Fibroblast of skin of right quadriceps (primary cell): Measurements from ENCODE around the gene ASIC3.
A peak's percentile ranks its signal among the peaks of the same experiment; 100 is the strongest.
"Not testable (repeated sequence)": the region's sequence is repeated elsewhere in the genome, so short reads cannot be mapped to it uniquely, and the experiment has no call there.

ENCODE experiments used
- DNase-seq: peaks from one replicate; pipeline ENCODE4 v3.0.0-alpha.2; 2013

Gene ASIC3

DNA sequence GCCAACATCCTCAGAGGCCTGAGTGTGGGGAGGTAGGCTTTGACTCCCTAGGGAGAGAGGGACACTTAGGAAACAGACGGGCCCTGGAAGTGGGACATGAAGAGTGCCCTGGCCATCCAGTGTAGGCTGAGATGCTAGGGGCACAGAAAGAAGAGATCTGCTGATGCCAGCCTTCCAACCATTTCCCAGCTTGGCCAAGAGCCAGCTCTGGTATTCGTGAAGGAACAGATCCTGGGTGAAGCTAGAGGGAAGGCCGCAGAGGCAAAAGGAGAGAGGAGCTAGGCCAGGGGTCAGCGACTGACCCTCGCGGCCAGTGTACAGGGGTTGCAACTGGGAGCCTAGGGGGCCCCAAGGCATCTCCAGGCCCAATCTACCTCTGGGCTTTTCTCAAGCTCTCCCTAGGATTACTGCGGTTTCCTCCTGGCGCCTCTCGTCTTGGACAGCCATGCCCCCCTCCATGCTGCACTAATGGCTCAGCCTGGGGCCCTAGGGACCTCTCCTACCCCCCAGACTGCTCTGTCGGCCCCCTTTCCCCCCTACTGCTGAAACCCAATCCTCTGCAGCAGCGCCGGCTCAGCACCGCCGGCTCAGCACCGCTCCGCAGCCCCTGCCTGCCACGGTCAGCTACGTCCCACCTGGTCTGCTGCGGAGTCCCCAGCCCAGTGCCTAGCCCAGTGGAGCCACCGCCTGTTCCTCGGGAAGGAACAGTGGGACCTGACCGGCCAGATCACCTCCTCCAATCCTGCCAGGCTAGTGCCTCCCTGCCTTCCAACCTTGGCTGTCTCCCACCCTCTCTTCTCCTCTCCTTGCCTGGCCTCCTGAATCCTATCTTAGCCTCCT is at the start of gene ASIC3:
TSS of gene ASIC3 (plus strand) at position 556 of the 840 bp plus-strand sequence. CDS start 355 bp downstream, outside the sequence.
- no peak for DNase-seq

DNA sequence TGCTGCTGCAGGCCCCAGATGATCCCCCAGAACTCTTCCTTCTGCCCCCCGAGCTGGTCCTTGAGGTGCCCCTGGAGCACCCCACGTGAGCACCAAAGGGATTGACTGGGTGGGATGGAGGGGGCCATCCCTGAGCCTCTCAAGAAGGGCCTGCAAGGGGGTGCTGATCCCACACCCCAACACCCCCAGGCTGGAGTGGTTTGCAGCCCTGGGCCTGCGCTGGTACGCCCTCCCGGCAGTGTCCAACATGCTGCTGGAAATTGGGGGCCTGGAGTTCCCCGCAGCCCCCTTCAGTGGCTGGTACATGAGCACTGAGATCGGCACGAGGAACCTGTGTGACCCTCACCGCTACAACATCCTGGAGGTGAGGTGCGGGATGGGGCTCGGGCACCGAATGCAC is 49.3 kb upstream of the ASIC3 start:
- no peak for DNase-seq

DNA sequence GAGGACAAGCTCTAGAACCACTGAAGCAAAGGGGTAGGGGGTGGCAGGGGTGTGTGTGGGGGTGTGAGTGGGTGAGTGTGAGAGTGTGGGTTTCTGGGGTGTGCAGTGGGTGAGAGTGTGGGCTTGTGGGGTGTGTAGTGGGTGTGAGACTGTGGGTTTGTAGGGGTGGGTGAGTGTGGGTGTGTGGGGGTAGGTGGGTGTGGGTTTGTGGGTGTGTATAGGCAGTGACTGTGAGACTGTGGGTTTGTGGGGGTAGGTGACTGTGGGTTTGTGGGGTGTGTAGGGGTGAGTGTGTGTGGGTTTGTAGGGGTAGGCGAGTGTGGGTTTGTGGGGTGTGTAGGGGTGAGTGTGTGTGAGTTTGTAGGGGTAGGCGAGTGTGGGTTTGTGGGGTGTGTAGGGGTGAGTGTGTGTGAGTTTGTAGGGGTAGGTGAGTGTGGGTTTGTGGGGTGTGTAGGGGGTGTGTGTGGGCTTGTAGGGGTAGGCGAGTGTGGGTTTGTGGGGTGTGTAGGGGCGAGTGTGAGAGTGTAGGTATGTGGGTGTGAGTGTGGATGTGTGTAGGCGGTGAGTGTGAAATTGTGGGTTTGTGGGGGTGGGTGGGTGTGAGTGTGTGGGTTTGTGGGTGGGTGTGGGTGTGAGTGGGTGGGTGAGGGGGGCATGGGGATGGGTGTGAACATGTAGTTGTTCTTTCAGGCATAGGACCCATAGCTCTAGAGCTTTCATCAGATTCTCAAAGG is 48.7 kb upstream of the ASIC3 start:
- DNase-seq, result no peak

DNA sequence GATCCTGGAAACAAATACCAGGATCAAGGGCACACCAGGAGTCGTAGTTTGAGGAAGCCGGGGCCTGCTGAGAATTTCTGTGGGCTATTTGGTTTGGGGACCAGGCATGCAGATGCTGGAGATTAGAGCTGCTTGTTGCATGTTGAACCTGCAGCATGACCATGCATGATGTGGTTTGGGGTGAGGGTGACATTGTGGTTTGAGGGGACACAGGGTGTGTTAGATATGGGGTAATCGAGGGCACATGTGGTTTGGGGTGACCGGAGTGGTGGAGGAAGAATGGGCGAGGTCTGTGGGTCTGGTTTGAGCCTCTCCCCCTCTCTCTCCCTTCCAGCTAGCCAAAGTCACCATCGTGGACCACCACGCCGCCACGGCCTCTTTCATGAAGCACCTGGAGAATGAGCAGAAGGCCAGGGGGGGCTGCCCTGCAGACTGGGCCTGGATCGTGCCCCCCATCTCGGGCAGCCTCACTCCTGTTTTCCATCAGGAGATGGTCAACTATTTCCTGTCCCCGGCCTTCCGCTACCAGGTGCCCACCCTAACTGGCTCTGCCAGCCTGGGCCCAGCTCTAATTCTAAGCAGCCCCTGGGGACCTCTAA is 47.3 kb upstream of the ASIC3 start:
- DNase-seq, result no peak

DNA sequence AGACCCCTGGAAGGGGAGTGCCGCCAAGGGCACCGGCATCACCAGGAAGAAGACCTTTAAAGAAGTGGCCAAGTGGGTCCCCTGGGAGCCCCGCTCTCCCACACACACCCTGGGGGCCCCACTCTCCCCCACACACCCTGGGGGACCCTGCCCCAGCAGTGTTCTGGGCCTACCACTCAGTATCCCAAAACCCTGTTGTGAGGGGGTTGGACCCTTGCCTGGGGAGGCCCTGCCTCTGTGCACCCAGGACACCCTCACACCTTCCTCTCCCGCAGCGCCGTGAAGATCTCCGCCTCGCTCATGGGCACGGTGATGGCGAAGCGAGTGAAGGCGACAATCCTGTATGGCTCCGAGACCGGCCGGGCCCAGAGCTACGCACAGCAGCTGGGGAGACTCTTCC is 46.8 kb upstream of the ASIC3 start:
- no peak for DNase-seq

DNA sequence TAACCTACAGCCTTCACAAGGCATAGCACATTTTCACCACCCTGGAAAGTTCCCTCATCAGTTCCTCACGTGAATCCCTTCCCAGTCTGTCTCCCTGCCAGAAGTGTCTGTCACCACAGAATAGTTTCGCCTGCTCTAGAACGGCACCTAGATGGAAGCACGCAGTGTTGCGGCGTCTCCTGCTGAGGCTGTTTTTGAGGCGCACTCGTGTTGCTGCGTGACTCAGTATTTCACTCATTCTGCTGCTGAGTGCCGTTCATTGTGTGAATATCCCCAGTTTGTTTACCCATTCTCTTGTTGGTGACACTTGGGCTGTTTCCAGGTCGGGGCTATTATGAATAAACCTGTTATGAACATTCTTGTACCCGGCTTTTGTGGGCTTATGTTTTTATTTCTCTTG is 44.8 kb upstream of the ASIC3 start:
- DNase-seq, result no peak

DNA sequence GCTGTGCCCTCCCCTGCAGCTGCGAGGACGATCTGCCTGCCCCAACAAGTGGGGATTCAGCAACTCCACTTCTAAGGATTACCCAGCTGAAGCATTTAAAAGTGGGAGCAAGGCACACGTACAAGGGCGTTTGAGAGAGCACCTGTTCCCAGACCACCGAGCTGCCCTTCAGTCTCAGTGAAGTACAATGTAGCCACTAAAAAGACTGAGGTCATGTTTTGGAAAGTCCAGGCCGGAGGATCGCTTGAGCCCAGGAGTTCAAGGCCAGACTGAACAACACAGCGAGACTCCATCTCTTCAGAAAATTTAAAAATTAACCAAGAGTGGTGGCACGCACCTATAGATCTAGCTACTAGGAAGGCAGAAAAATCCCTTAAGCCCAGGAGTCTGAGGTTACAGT is 42.8 kb upstream of the ASIC3 start:
- DNase-seq, result no peak

DNA sequence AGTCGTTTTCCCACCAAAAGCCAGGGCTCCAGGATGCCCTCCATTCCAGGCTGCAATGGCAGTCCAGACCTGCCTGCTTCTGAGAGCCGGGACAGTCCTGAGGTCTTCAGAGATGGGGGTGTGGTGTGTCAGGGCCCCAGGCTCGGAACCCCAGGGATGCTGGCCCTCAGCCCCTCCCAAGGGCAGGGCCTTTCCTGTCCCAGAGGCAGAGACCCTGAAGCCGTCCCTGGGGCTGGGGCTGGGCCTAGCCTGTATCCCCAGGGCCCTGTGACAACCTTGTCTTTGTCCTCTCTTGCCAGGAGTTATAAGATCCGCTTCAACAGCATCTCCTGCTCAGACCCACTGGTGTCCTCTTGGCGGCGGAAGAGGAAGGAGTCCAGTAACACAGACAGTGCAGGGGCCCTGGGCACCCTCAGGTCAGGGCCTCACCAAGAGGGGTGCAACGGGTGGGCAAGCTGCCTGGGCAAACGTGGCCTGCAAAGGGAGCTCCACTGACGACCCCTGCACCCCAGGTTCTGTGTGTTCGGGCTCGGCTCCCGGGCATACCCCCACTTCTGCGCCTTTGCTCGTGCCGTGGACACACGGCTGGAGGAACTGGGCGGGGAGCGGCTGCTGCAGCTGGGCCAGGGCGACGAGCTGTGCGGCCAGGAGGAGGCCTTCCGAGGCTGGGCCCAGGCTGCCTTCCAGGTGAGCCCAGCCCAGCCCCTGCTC is 41.6 kb upstream of the ASIC3 start:
- DNase-seq, result no peak

DNA sequence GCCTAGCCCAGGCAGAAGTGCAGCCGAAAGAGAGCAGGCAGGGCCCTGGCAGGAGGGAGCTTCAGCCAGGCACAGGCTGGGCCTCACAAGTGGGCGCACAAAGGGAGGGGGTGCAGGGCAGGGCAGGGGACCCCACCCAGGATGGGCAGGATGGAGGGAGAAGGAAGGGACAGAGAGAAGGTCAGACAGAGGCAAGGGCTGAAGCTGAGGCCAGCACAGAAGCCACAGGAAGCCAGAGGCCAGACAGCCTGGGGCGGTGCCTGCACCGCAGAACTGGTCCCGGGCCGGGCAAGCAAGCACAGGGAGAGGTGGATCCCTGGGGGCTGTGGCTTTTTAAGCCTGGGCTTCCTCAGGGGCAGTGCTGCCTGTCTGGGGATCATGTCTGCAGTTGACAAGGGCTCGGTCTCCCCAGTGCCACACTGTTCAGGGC is 40.8 kb upstream of the ASIC3 start:
- no peak for DNase-seq

DNA sequence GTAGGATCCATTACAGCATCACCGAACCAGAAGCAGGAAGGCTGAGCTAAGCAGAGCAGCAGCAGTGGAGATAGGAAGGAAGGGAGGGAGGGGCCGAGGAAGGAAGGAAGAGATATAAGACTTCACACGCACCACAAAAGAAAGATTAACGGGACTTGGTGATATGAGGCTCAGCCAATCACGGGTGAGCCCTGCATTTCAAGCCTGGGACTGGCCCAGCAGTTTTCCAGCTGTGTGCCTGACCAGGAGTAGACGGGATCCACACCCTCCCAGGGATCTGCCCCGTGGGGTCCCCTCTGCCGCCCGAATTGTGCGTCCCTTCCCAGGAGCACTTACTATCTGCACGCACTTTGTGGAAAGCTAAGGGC is 40.2 kb upstream of the ASIC3 start:
- DNase-seq, result no peak

DNA sequence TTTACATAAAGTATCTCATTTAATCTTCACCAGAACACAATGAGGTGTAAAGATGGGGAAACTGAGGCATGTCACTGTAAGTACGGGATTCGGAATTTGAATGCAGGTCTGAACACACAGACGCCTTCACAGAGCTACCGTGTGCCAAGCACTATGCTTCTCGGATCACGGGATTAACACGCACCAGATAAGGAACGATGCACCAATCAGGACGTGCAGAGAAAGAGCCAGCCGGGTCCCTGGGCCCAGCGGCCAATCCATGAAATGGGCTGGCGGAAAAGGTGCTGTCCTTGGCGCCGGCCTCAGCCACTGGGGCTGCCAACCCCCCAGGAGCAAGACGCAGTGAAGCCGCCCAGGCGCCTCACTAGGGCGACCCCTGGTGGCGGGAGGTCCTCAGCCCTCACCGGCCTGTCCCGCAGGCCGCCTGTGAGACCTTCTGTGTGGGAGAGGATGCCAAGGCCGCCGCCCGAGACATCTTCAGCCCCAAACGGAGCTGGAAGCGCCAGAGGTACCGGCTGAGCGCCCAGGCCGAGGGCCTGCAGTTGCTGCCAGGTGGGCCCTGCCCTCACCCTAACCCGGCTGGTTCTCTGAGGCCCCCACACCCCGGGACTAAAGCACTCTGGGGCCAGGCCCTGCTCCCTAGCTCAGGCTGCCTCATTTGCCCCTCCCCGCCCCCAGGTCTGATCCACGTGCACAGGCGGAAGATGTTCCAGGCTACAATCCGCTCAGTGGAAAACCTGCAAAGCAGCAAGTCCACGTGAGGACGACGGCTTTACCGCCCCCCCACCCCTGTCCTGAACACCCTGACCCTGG is 39.6 kb upstream of the ASIC3 start:
- DNase-seq, result peak; percentile 51

DNA sequence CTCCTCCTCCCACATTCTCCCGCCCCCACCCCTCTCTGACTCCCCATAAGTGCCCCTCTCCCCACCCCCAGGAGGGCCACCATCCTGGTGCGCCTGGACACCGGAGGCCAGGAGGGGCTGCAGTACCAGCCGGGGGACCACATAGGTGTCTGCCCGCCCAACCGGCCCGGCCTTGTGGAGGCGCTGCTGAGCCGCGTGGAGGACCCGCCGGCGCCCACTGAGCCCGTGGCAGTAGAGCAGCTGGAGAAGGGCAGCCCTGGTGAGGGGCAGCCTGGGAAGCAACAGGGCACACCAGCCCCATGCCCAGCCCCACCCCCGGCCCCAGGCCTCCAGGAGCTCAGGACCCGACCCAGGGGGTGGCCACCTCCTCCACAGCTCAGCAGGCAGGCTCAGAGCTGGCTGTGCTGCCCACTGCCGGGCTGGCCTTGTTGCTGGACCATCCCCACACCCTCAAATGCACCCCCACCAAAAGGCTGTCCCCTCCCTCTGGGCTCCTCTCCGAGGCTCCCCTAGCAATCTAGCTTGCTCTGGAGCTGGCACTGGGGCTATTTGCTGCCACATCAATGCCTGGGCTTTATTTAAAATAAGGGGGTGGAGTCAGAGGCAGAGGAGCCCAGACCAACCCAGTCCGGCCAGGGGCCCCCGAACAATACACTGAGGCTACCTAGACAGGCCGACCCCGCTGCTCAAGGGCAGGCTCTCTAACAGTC is 38.8 kb upstream of the ASIC3 start:
- DNase-seq, result no peak

DNA sequence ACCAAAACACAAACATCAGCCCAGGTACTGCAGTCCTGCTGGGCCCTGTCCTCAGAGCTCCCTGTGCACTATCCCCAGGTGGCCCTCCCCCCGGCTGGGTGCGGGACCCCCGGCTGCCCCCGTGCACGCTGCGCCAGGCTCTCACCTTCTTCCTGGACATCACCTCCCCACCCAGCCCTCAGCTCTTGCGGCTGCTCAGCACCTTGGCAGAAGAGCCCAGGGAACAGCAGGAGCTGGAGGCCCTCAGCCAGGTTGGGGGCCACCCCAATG is 38.4 kb upstream of the ASIC3 start:
- DNase-seq, result no peak

DNA sequence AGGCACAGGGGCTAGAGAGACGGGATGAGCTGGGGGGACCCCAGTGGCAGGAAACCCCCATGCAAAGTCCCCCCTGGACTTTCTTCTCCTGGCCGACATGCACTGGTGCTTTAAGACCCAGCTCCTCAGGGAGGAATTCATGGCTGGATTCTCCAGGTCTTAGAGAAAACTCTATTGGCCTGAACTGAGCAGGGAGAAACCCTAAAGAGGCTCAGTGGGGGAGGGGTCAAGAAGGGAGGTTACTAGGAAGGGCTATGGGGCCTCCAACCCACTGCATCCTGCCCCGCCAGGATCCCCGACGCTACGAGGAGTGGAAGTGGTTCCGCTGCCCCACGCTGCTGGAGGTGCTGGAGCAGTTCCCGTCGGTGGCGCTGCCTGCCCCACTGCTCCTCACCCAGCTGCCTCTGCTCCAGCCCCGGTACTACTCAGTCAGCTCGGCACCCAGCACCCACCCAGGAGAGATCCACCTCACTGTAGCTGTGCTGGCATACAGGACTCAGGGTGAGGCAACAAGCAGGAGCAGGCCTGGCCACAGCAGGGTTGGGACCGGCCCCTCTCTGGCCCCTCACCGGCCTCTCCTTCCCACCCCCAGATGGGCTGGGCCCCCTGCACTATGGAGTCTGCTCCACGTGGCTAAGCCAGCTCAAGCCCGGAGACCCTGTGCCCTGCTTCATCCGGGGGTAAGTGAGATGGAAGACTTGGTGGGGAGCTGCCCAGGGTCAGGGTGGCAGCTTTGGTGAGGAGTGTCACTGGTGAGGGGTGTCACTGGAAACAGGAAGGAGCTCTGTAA is 37.8 kb upstream of the ASIC3 start:
- peak; percentile 66 for DNase-seq

DNA sequence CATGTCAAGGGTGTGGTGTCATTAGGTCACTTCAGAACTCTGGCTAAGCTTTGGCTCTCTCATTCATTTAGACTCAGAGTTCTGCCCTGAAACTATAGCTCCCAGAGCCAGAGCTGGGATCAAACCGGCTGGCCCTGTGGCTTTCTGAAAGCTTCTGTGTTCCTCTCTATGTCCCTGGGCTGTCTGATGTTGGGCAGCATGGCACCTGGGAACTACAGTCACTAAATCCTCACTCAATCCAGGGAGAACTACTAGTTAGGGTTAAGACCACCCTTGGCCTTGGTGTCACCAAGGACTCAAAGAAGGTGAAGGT is 37.3 kb upstream of the ASIC3 start:
- DNase-seq, result no peak

DNA sequence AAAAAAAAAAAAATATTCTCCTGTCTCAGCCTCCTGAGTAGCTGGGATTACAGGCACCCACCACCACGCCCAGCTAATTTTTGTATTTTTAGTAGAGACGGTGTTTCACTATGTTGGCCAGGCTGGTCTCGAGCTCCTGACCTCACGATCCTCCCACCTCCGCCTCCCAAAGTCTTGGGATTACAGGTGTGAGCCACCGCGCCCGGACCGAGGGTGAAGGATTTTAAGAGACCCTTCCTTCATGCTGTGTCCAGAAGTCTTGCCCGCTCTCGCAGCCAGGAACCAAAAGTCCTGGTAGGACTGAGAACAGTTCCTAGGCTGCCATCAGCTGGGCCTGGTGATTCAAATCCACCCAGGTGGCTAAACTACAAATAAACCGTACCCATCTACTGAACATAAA is 36.7 kb upstream of the ASIC3 start:
- DNase-seq, result not testable (repeated sequence)

DNA sequence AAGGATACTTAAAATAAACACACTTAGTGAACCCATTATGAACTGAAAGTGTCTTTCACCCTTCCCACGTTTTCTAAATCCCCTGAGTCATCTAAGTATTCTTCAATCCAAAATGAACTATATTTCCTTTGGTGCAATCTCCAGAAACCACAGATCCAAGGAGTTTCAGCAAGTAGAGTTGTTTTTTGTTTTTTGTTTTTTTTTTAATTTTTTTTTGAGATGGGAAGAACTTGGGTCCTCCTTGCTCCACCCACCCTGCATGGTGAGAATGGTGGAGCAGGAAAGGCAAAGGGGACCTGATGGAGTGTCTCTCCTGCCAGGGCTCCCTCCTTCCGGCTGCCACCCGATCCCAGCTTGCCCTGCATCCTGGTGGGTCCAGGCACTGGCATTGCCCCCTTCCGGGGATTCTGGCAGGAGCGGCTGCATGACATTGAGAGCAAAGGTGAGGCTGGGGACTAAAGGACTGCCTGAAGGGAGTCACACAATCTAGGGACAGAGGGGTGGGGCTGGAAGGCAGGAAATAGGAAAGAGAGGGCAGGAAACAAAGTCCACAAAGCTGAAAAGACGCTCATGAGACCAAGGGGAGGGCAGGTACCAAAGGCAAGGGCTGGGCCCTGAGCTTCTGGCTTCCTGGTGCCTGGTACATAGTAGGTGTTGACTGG is 36.2 kb upstream of the ASIC3 start:
- DNase-seq, result no peak

DNA sequence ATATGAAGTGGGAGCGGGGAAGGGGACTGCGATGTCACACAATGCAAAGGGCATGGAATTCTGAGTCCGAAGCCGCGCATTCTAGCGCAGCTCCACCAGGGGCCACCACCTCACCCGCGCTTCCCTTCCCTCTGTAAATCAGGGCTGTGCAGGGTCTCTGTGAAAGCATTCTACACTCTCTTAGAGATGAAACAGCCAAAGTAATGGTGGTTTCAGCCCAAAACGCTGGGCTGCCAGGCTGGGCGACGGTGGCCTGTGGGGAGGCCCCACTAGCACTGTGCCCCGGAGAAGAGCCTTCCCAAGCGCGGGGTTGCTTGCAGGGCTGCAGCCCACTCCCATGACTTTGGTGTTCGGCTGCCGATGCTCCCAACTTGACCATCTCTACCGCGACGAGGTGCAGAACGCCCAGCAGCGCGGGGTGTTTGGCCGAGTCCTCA is 35.4 kb upstream of the ASIC3 start:
- peak; percentile 41 for DNase-seq

DNA sequence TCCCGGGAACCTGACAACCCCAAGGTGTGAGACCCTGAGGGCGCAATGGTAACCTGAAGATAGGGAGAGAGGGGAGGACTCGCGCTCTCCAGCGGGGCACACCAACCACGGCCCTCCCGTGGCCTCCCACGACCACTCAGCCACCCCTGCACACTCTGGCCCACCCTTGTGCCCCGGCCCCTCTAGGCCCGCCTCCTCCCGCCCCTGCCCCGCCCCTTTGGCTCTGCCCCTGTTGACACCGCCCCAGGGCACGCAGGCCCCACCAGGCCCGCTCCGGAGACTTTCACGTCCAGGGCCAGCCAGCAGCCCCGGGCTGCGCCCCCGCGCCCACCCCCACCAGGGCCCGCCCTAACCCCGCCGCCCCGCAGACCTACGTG is 35.0 kb upstream of the ASIC3 start:
- DNase-seq, result no peak

DNA sequence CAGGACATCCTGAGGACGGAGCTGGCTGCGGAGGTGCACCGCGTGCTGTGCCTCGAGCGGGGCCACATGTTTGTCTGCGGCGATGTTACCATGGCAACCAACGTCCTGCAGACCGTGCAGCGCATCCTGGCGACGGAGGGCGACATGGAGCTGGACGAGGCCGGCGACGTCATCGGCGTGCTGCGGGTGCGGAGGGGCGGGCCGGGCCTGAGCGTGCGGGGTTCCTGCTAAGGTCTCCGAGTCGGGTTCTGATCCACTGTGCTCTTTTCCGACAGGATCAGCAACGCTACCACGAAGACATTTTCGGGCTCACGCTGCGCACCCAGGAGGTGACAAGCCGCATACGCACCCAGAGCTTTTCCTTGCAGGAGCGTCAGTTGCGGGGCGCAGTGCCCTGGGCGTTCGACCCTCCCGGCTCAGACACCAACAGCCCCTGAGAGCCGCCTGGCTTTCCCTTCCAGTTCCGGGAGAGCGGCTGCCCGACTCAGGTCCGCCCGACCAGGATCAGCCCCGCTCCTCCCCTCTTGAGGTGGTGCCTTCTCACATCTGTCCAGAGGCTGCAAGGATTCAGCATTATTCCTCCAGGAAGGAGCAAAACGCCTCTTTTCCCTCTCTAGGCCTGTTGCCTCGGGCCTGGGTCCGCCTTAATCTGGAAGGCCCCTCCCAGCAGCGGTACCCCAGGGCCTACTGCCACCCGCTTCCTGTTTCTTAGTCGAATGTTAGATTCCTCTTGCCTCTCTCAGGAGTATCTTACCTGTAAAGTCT is 34.4 kb upstream of the ASIC3 start:
- peak; percentile 77 for DNase-seq
